Chondrocyte (in vitro differentiated cells): ENCODE data around the gene GAS2L1. TPM values are rescaled to one million over a fixed set of nuclear protein-coding genes. Genes with fewer than 3 reads are reported as not detected.
A peak's percentile ranks its signal among the peaks of the same experiment; 100 is the strongest.

Experiments
- DNase-seq: peaks from one replicate; pipeline ENCODE4 v3.0.0; 2021; ENCODE audit warnings: mixed read lengths, low spot score
- H3K27ac Mint-ChIP-seq: one replicate; pipeline ENCODE4 v1.8.0; 2021; ENCODE audit warnings: mild to moderate bottlenecking, moderate library complexity, mixed read lengths; ENCODE audit not compliant: unreplicated experiment
- H3K27me3 Mint-ChIP-seq: 2 replicates; pipeline ENCODE4 v1.8.0; 2021; ENCODE audit warnings: low read depth, mixed read lengths
- H3K36me3 Mint-ChIP-seq: 2 replicates; pipeline ENCODE4 v1.8.0; 2021; ENCODE audit warnings: low read depth, mixed read lengths
- H3K4me1 Mint-ChIP-seq: 2 replicates; pipeline ENCODE4 v1.8.0; 2021; ENCODE audit warnings: low read depth, mild to moderate bottlenecking, mixed read lengths
- H3K4me3 Mint-ChIP-seq: one replicate; pipeline ENCODE4 v1.8.0; 2021; ENCODE audit warnings: mild to moderate bottlenecking, moderate library complexity, mixed read lengths; ENCODE audit not compliant: unreplicated experiment
- H3K9me3 Mint-ChIP-seq: 2 replicates; pipeline ENCODE4 v1.8.0; 2021; ENCODE audit warnings: low read depth, mixed read lengths
- CTCF ChIP-seq: fragments of 200-600 bp; sonication (generic); IDR thresholded peaks from 2 replicates; pipeline ENCODE4 v1.5.0; 2021; ENCODE audit warnings: antibody characterized with exemption, mild to moderate bottlenecking, moderate library complexity
- total RNA-seq: library from RNA; stranded (reverse); gene quantifications from 3 replicates; pipeline ENCODE4 v1.2.1, GENCODE V29; 2021

Gene GAS2L1
- total RNA-seq, 1 donor from 2014 or later, result 34.5 TPM

GRCh38 chr22:29307596-29308147 is 1.2 kb downstream of the GAS2L1 start:
- peaks cover 4% of the 10 kb centered on the region for H3K36me3 Mint-ChIP-seq
- peak; percentile 55 for DNase-seq
- H3K27me3 Mint-ChIP-seq, result no peaks in the 10 kb centered on the region
- peaks cover 43% of the 10 kb centered on the region for H3K4me1 Mint-ChIP-seq
- no peak for TF ChIP-seq CTCF
- no peaks in the 10 kb centered on the region for H3K9me3 Mint-ChIP-seq
- peak overlapping the region; percentile 80 for H3K27ac Mint-ChIP-seq
- peak overlapping the region; percentile 84 for H3K4me3 Mint-ChIP-seq

- no peak for TF ChIP-seq CTCF
- peaks cover 6% of the 10 kb centered on the region for H3K36me3 Mint-ChIP-seq
- H3K9me3 Mint-ChIP-seq, result no peaks in the 10 kb centered on the region
- peaks cover 38% of the 10 kb centered on the region for H3K4me1 Mint-ChIP-seq
- no peaks in the 10 kb centered on the region for H3K27me3 Mint-ChIP-seq
- peak overlapping the region; percentile 28 for H3K4me3 Mint-ChIP-seq
- DNase-seq, result peak; percentile 94
- peak overlapping the region; percentile 63 for H3K27ac Mint-ChIP-seq
These were observed 1.8 kb downstream of the GAS2L1 start for GRCh38 chr22:29308148-29308790.

GRCh38 chr22:29308791-29309262 is 2.4 kb downstream of the GAS2L1 start:
- no peaks in the 10 kb centered on the region for H3K9me3 Mint-ChIP-seq
- H3K4me3 Mint-ChIP-seq, result peak overlapping the region; percentile 28
- H3K27me3 Mint-ChIP-seq, result peaks cover 3% of the 10 kb centered on the region
- peak overlapping the region; percentile 63 for H3K27ac Mint-ChIP-seq
- H3K36me3 Mint-ChIP-seq, result peaks cover 7% of the 10 kb centered on the region
- peaks cover 40% of the 10 kb centered on the region for H3K4me1 Mint-ChIP-seq
- TF ChIP-seq CTCF, result no peak
- DNase-seq, result peak; percentile 52

- H3K27ac Mint-ChIP-seq, result peak overlapping the region; percentile 65
- peak; percentile 93 for DNase-seq
- peaks cover 13% of the 10 kb centered on the region for H3K36me3 Mint-ChIP-seq
- peaks cover 47% of the 10 kb centered on the region for H3K4me1 Mint-ChIP-seq
- H3K4me3 Mint-ChIP-seq, result peak overlapping the region; percentile 28
- TF ChIP-seq CTCF, result no peak
- H3K9me3 Mint-ChIP-seq, result no peaks in the 10 kb centered on the region
- peaks cover 10% of the 10 kb centered on the region for H3K27me3 Mint-ChIP-seq
These were observed 3.0 kb downstream of the GAS2L1 start for GRCh38 chr22:29309332-29310064.

GRCh38 chr22:29310065-29310862 is 3.8 kb downstream of the GAS2L1 start:
- peak overlapping the region; percentile 94 for H3K27ac Mint-ChIP-seq
- peaks cover 13% of the 10 kb centered on the region for H3K36me3 Mint-ChIP-seq
- no peaks in the 10 kb centered on the region for H3K9me3 Mint-ChIP-seq
- H3K4me3 Mint-ChIP-seq, result no peak overlapping the region
- no peak for DNase-seq
- peaks cover 13% of the 10 kb centered on the region for H3K27me3 Mint-ChIP-seq
- H3K4me1 Mint-ChIP-seq, result peaks cover 50% of the 10 kb centered on the region
- TF ChIP-seq CTCF, result no peak
